T-cell (primary cell): ENCODE measurements around the gene DDX19B. TPM values are rescaled to one million over a fixed set of nuclear protein-coding genes. Genes with fewer than 3 reads are reported as not detected.
A peak's percentile ranks its signal among the peaks of the same experiment; 100 is the strongest.
"Not testable (repeated sequence)": the region's sequence is repeated elsewhere in the genome, so short reads cannot be mapped to it uniquely, and the experiment has no call there.

Source experiments
- ATAC-seq, 4 experiments: fragments of 200-7000 bp in 3 of 4; fragments of 150-1000 bp in 1 of 4; cut with Tn5 transposase; replicated peaks in 1 of 4; 1 replicate in 3 of 4; 2 replicates in 1 of 4; pipeline ENCODE4 v1.10.0; 2021; ENCODE audit warnings: moderate library complexity in 3 of 4, mild to moderate bottlenecking in 2 of 4, moderate number of reproducible peaks in 1 of 4
- CTCF ChIA-PET, 2 donors: fragments of 300-600 bp; sonication (Branson Sonifier 250); formaldehyde crosslinking; loops; one replicate each; lab custom pipeline; 2022; ENCODE audit warnings: antibody characterized with exemption in 2 of 2; lab: Charles Lee
- POLR2A ChIA-PET, 2 donors: fragments of 300-600 bp; sonication (Branson Sonifier 250); formaldehyde crosslinking; loops; one replicate each; lab custom pipeline; 2022; ENCODE audit warnings: antibody characterized with exemption in 2 of 2; lab: Charles Lee
- DNase-seq, 35 experiments: peaks; one replicate each; pipeline versions ENCODE4 v3.0.0 to v3.0.0-alpha.2; 2013 to 2023
- H3K27ac ChIP-seq: one replicate; pipeline ENCODE4 v1.5.1; 2013; ENCODE audit warnings: low read length
- H3K27me3 ChIP-seq, 2 experiments: replicated peaks in 1 of 2; 1 replicate in 1 of 2; 2 replicates in 1 of 2; pipeline versions ENCODE4 v1.6.1 to v1.7.0; 2013; ENCODE audit warnings: low read length in 1 of 2, mixed read lengths in 1 of 2; ENCODE audit not compliant: control insufficient read depth in 2 of 2, insufficient read depth in 2 of 2; ENCODE audit errors: extremely low read depth in 1 of 2
- H3K36me3 ChIP-seq, 2 donors: 1 replicate in 1 of 2; 2 replicates in 1 of 2; pipeline versions ENCODE4 v1.6.1 to v1.7.0; 2013; ENCODE audit warnings: low read length in 1 of 2; ENCODE audit not compliant: control insufficient read depth in 2 of 2, insufficient read depth in 1 of 2; ENCODE audit errors: extremely low read depth in 1 of 2
- H3K4me1 ChIP-seq, 2 experiments: 1 replicate in 1 of 2; 2 replicates in 1 of 2; pipeline versions ENCODE4 v1.6.1 to v1.7.0; 2013; ENCODE audit warnings: low read length in 2 of 2, mixed read lengths in 1 of 2; ENCODE audit not compliant: insufficient read depth in 2 of 2, control insufficient read depth in 1 of 2; ENCODE audit errors: extremely low read depth in 1 of 2
- H3K4me3 ChIP-seq, 2 donors: 1 replicate in 1 of 2; 2 replicates in 1 of 2; pipeline versions ENCODE4 v1.5.1 to v1.7.0; 2013; ENCODE audit warnings: mild to moderate bottlenecking in 2 of 2, low read length in 1 of 2, moderate library complexity in 1 of 2; ENCODE audit not compliant: control insufficient read depth in 1 of 2; ENCODE audit errors: extremely low read depth in 1 of 2
- H3K9me3 ChIP-seq: 2 replicates; pipeline ENCODE4 v1.7.0; 2013
- H3K27ac Mint-ChIP-seq, 2 donors: one replicate each; pipeline ENCODE4 v1.8.0; 2020 to 2021; ENCODE audit warnings: mild to moderate bottlenecking in 2 of 2, mixed read lengths in 2 of 2
- H3K27me3 Mint-ChIP-seq, 2 donors: one replicate each; pipeline ENCODE4 v1.8.0; 2021 to 2022; ENCODE audit warnings: mixed read lengths in 2 of 2
- H3K36me3 Mint-ChIP-seq: one replicate; pipeline ENCODE4 v1.8.0; 2021; ENCODE audit warnings: mixed read lengths
- H3K4me1 Mint-ChIP-seq, 3 donors: one replicate each; pipeline ENCODE4 v1.8.0; 2020 to 2022; ENCODE audit warnings: mixed read lengths in 3 of 3, mild to moderate bottlenecking in 1 of 3
- H3K4me3 Mint-ChIP-seq, 3 donors: one replicate each; pipeline ENCODE4 v1.8.0; 2020 to 2022; ENCODE audit warnings: mild to moderate bottlenecking in 3 of 3, mixed read lengths in 3 of 3, moderate library complexity in 3 of 3
- H3K9me3 Mint-ChIP-seq, 3 donors: one replicate each; pipeline ENCODE4 v1.8.0; 2020 to 2022; ENCODE audit warnings: mixed read lengths in 3 of 3
- WGBS: methylation state at CpG from one replicate; pipeline ENCODE4 v1.1.5; 2013; ENCODE audit warnings: missing lambda C conversion rate; ENCODE audit not compliant: insufficient coverage; 5-methylcytosine and 5-hydroxymethylcytosine counted together
- total RNA-seq, 35 experiments: library from RNA in 6 of 35; stranded (reverse) in 6 of 35; fragments of 120-200 nt in 1 of 35; gene quantifications; one replicate each; pipeline versions ENCODE4 v1.2.1 to v1.2.4 and lab custom pipeline; 2013 to 2026

DDX19B gene
- total RNA-seq = 10 to 100 TPM; 26.4 to 37.4 (median 33.2) TPM
- 30.8 TPM for total RNA-seq (2013)
- 3.0 to 25.1 (median 17.7) reads per million in 29 experiments for total RNA-seq (lab: John Stamatoyannopoulos, UW)

DNA sequence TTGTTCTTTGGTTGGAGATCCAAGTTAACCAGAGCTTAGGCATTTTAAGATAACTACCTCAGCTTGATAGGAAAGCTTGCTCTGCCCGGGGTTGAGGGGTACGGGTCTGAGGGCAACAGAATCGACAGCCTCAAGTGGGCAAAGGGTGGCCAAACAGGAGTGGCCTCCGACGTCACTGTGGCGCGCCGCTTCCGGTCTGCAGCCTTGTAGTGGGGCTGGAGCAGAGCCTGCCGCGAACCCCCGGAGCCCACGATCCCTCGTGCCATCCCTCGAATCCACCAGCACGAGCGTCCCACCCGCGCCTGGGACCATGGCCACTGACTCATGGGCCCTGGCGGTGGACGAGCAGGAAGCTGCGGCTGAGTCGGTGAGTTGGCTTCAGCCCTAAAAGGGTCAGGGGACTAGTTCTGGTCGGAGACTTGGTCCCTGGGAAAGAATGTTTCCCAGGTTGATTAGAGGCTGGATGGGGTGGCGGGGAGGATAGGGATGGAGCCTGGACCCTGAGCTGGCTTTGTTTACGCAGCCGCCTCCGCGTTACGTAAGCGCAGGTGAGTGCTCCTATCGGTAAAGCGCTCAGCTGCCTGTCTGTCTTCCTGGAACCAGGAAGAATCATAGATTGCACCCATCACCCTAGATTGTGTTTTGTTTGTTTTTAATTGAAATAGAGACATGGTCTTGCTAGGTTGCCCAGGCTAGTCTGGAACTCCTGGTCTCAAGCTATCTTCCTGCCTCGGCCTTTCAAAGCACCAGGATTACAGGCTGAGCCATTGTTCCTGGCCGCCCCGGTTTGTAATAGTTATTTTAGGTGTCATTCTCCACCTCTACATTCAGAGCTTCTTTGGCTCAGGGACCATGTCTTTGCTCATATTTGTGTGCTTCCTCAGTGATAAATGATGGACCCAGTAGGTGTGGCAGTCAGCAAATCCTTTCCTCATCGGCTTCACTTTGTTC is at the start of gene DDX19B:
TSS of gene DDX19B (plus strand) at position 199 of the 951 bp plus-strand sequence. CDS start at position 311, 112 bp downstream.
- Histone ChIP-seq H3K27ac (peak within 1 kb of the TSS; percentile 95), H3K36me3 (peaks cover 4 to 10% of the 10 kb centered on the region in 2 donors), H3K4me3 (peak within 1 kb of the TSS; percentile 92), H3K4me1 (peaks cover 2 to 21% of the 10 kb centered on the region in 2 experiments), H3K9me3 (no peaks in the 10 kb centered on the region), H3K27me3 (no peaks in the 10 kb centered on the region)
- peak within 1 kb of the TSS; percentile 95 to 99 for H3K27ac Mint-ChIP-seq
- ATAC-seq = peak; percentile 76 to 88 (median 80)
- POLR2A ChIA-PET = interaction anchor here (0.5 to 2.0 kb wide), 7 partner anchors 10 to 62 kb away, joined by 3 to 13 read pairs (median 5); partner anchors contain the start of genes AARS1 (in 2 of the 2) and DDX19A (in 2 of the 2)
- WGBS = under 1% methylated on average over 33 of the region's 37 CpGs
- H3K36me3 Mint-ChIP-seq = peaks cover 21% of the 10 kb centered on the region
- no peaks in the 10 kb centered on the region for H3K27me3 Mint-ChIP-seq
- peaks cover 43 to 52% (median 45%) of the 10 kb centered on the region in 3 donors for H3K4me1 Mint-ChIP-seq
- CTCF ChIA-PET = interaction anchor here (0.5 to 3.1 kb wide), 6 partner anchors 10 to 81 kb away, joined by 3 to 13 read pairs (median 3); partner anchors contain the start of genes AARS1 (in 1 of the 2) and DDX19A (in 1 of the 2)
- peak in 34 of 35 experiments; percentile 20 to 70 (median 44) for DNase-seq
- peak within 1 kb of the TSS; percentile 93 to 95 (median 95) for H3K4me3 Mint-ChIP-seq
- peaks cover 0 to 9% (median 5%) of the 10 kb centered on the region in 3 donors for H3K9me3 Mint-ChIP-seq

- H3K27me3 ChIP-seq, ATAC-seq, H3K9me3 Mint-ChIP-seq, H3K4me3 ChIP-seq, CTCF ChIA-PET, DNase-seq, H3K9me3 ChIP-seq, H3K27me3 Mint-ChIP-seq, POLR2A ChIA-PET, H3K27ac ChIP-seq: not testable (repeated sequence)
- peaks cover 19 to 25% of the 10 kb centered on the region in 2 donors for H3K36me3 ChIP-seq
- H3K4me1 ChIP-seq = peaks cover 9 to 32% of the 10 kb centered on the region in 2 experiments
- Mint-ChIP-seq H3K4me3 (peak overlapping the region; percentile 53 to 80 (median 65)), H3K27ac (peak overlapping the region; percentile 70 to 77), H3K36me3 (peaks cover 16% of the 10 kb centered on the region), H3K4me1 (peaks cover 28 to 42% (median 37%) of the 10 kb centered on the region in 3 donors)
- WGBS = no CpG with 5 or more reads among the region's 4 CpGs
Measured at GRCh38 chr16:70249697-70250096, 49.3 kb upstream of the DDX19B start.

DNA sequence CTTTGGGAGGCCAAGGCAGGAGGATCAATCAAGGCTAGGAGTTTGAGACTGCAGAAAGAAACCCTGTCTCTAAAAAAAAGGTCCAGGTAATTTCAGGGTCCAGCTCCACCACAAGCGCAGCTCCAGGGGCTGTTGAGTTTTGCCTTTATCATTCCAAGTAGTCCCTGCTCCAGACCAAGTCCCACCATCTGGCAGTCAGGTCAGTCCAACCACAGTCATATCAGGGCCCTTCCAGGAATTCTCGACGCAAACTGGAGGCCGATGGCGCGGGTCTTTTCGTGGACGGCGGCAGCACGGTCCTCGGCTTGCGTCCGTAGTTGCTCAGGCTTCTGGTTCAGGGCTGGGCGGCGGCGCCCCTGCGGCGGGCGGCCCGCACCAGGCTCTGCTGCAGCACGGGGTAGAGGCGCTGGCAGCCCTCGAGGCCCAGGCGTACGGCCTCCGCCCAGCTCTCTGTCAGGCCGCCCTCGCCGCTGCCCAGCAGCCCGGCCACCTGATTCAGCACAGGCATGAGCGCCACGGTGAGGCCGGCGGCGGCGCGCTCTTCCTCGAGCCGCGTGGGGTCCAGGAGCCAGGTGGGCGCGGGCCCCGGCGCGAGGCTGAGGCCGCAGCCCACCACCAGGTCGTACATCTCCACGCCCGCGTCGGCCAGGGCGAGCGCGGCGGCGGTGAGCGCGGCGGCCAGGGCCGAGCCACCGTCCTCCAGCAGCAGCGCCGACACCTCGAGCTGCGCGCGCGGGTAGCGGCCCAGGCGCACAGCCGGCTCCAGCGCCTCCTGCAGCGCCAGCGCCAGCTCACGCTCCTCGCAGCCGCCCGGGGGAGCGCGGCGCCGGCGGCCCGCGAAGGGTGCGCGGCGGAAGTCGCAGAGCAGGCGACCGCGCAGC is 48.0 kb upstream of the DDX19B start:
- Histone ChIP-seq H3K27ac (peak overlapping the region; percentile 41), H3K36me3 (peaks cover 21 to 37% of the 10 kb centered on the region in 2 donors), H3K9me3 (no peaks in the 10 kb centered on the region), H3K4me1 (peaks cover 9 to 32% of the 10 kb centered on the region in 2 experiments), H3K27me3 (no peaks in the 10 kb centered on the region), H3K4me3 (peak overlapping the region; percentile 47 to 67)
- ChIA-PET CTCF (no interaction called here), POLR2A (no interaction called here)
- Mint-ChIP-seq H3K9me3 (no peaks in the 10 kb centered on the region), H3K4me1 (peaks cover 24 to 38% (median 34%) of the 10 kb centered on the region in 3 donors), H3K4me3 (peak overlapping the region; percentile 79 to 88 (median 81)), H3K27ac (peak overlapping the region; percentile 79 to 80), H3K27me3 (no peaks in the 10 kb centered on the region), H3K36me3 (peaks cover 16% of the 10 kb centered on the region)
- under 1% methylated on average over 92 of the region's 92 CpGs for whole genome bisulfite sequencing
- ATAC-seq = peak; percentile 19 to 65 (median 62)
- peak in 19 of 35 experiments; percentile 3 to 74 (median 26) for DNase-seq

- Histone ChIP-seq H3K27me3 (no peaks in the 10 kb centered on the region), H3K4me1 (peaks cover 9 to 32% of the 10 kb centered on the region in 2 experiments), H3K36me3 (peaks cover 21 to 45% of the 10 kb centered on the region in 2 donors), H3K27ac (peak within 1 kb of the TSS; percentile 56), H3K4me3 (peak within 1 kb of the TSS; percentile 47 to 67), H3K9me3 (no peaks in the 10 kb centered on the region)
- Mint-ChIP-seq H3K4me1 (peaks cover 19 to 32% (median 28%) of the 10 kb centered on the region in 3 donors), H3K36me3 (peaks cover 16% of the 10 kb centered on the region), H3K4me3 (peak within 1 kb of the TSS; percentile 85 to 90 (median 88)), H3K27me3 (no peaks in the 10 kb centered on the region), H3K27ac (peak within 1 kb of the TSS; percentile 91 to 94), H3K9me3 (no peaks in the 10 kb centered on the region)
- 4% methylated on average over 53 of the region's 65 CpGs for WGBS
- ChIA-PET CTCF (interaction anchor here in 1 of 2 donors (1.0 kb wide), 1 partner anchor 47 kb away, joined by 4 read pairs; the partner anchor contains the start of gene DDX19B), POLR2A (interaction anchor here in 1 of 2 donors (1.1 kb wide), 1 partner anchor 65 kb away, joined by 4 read pairs; no protein-coding TSS in a partner anchor)
- DNase-seq (peak; percentile 85 to 97 (median 91)), ATAC-seq (peak; percentile 89 to 93 (median 90))
Measured at GRCh38 chr16:70251629-70252354, 47.2 kb upstream of the DDX19B start, which contains the start of gene EXOSC6. EXOSC6 (minus strand) TSS chr16:70251940; CDS start chr16:70251900, 40 bp downstream.

DNA sequence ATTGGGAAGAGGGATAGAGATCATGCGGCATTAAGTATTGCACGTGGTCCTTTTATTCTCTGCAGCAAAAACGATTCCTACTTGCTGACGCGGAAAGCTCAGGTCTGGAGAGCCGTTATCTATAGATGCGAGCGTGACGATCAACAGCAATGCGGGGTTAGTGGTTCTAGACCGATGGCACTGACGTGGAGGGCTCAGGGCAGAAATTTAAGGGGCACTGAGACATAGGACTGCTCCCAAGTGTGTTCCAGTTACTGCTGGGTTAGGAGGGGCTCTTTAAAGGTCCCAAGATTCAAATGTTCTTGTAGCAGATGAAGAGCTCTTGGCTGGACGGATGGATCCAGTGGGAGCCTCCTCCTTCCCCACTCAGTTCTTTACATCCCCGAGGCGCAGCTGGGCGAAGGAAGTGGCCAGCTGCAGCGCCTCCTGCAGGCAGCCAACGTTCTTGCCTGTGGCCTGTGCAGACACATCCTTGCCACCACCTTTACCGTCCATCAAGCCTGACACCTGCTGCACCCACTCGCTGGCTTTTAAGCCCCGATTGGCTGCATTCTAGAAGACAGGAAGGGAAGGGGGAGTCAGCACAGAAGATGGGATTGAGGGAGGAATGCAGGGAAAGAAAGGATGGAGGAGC is 46.5 kb upstream of the DDX19B start:
- Mint-ChIP-seq H3K9me3 (no peaks in the 10 kb centered on the region), H3K4me1 (peaks cover 19 to 31% (median 27%) of the 10 kb centered on the region in 3 donors), H3K4me3 (peak overlapping the region; percentile 39 to 88 (median 85)), H3K27me3 (no peaks in the 10 kb centered on the region), H3K27ac (peak overlapping the region; percentile 44 to 46), H3K36me3 (peaks cover 19% of the 10 kb centered on the region)
- peak in 1 of 35 experiments; percentile 30 for DNase-seq
- CTCF ChIA-PET = interaction anchor here in 1 of 2 donors (1.0 kb wide), 1 partner anchor 47 kb away, joined by 4 read pairs; the partner anchor contains the start of gene DDX19B
- H3K9me3 ChIP-seq = no peaks in the 10 kb centered on the region
- ATAC-seq = no peak
- peaks cover 21 to 50% of the 10 kb centered on the region in 2 donors for H3K36me3 ChIP-seq
- H3K4me1 ChIP-seq = peaks cover 9 to 32% of the 10 kb centered on the region in 2 experiments
- POLR2A ChIA-PET = interaction anchor here in 1 of 2 donors (1.1 kb wide), 1 partner anchor 64 kb away, joined by 4 read pairs; no protein-coding TSS in a partner anchor
- peak overlapping the region; percentile 56 for H3K27ac ChIP-seq
- H3K27me3 ChIP-seq = no peaks in the 10 kb centered on the region
- H3K4me3 ChIP-seq = no peak overlapping the region
- 95% methylated on average over 15 of the region's 21 CpGs for WGBS
